HCT116 (cell line): ENCODE results near the gene SBNO2. TPM values are rescaled to one million over a fixed set of nuclear protein-coding genes. Genes with fewer than 3 reads are reported as not detected.

Source experiments
- ATAC-seq: fragments of 200-7000 bp; cut with Tn5 transposase; 2 replicates; pipeline ENCODE4 v1.9.1; 2020; ENCODE audit warnings: mild to moderate bottlenecking, moderate library complexity
- BruUV-seq: library from RNA; stranded (reverse); fragments of 400-500 nt; replicated peaks from 2 replicates; lab custom pipeline; 2021; lab: Mats Ljungman, UMichigan
- CTCF ChIA-PET: fragments of 300-600 bp; sonication (Branson Sonifier 250); formaldehyde crosslinking; loops from one replicate; lab custom pipeline; 2021; ENCODE audit warnings: antibody characterized with exemption; lab: Charles Lee
- POLR2A ChIA-PET: fragments of 300-600, 350-600 bp; sonication (Branson Sonifier 250); formaldehyde crosslinking; loops from one replicate; lab custom pipeline; 2021; ENCODE audit warnings: antibody characterized with exemption; lab: Charles Lee
- RAD21 ChIA-PET, 2 experiments: fragments of 300-600 bp; sonication (Branson Sonifier 250); formaldehyde crosslinking; loops; one replicate each; lab custom pipeline; 2023; ENCODE audit warnings: low total read pairs in 2 of 2; ENCODE audit not compliant: uncharacterized antibody in 2 of 2, unreplicated experiment in 2 of 2, low non-redundant PET in 1 of 2; lab: Charles Lee
- DNase-seq: peaks from one replicate; pipeline ENCODE4 v3.0.0-alpha.2; 2010; ENCODE audit warnings: low read depth, low spot score
- H2AFZ ChIP-seq: fragments of 200-600 bp; shearing (Covaris generic), sonication (generic); 2 replicates; pipeline ENCODE4 v1.6.1; 2017; ENCODE audit warnings: low read depth, mixed run types, mixed read lengths, antibody characterized with exemption, low read length; ENCODE audit not compliant: poor library complexity, severe bottlenecking
- H3K27ac ChIP-seq: 2 replicates; pipeline ENCODE4 v1.5.1; 2012; ENCODE audit warnings: low read depth, low read length
- H3K27me3 ChIP-seq: fragments of 200-600 bp; sonication (generic); 2 replicates; pipeline ENCODE4 v1.6.1; 2016; ENCODE audit warnings: mixed run types, low read length, mixed read lengths; ENCODE audit not compliant: insufficient read depth
- H3K36me3 ChIP-seq, 2 experiments: fragments of 200-500 bp in 1 of 2; fragments of 200-600 bp in 1 of 2; sonication (Bioruptor generic) in 1 of 2; sonication (generic) in 1 of 2; 2 replicates each; pipeline versions ENCODE4 v1.5.1 to v1.6.1; 2014 to 2016; ENCODE audit warnings: low read length in 2 of 2, inconsistent platforms in 1 of 2, mixed read lengths in 1 of 2, mixed run types in 1 of 2; ENCODE audit not compliant: insufficient read depth in 2 of 2, control insufficient read depth in 1 of 2
- H3K4me1 ChIP-seq, 2 experiments: fragments of 200-600 bp in 1 of 2; sonication (generic) in 1 of 2; 2 replicates each; pipeline versions ENCODE4 v1.5.1 to v1.6.1; 2012 to 2017; ENCODE audit warnings: low read length in 2 of 2, inconsistent platforms in 1 of 2, mild to moderate bottlenecking in 1 of 2, mixed read lengths in 1 of 2, mixed run types in 1 of 2, moderate library complexity in 1 of 2; ENCODE audit not compliant: insufficient read depth in 2 of 2, control insufficient read depth in 1 of 2
- H3K4me2 ChIP-seq: fragments of 200-600 bp; sonication (generic); 2 replicates; pipeline ENCODE4 v1.6.1; 2017; ENCODE audit warnings: mixed run types, low read length, mixed read lengths
- H3K4me3 ChIP-seq, 2 experiments: fragments of 200-600 bp in 1 of 2; sonication (generic) in 1 of 2; replicated peaks in 1 of 2; 2 replicates each; pipeline ENCODE4 v1.5.1; 2011 to 2016; ENCODE audit warnings: low read length in 2 of 2, control low read depth in 1 of 2, low read depth in 1 of 2, mild to moderate bottlenecking in 1 of 2, mixed read lengths in 1 of 2, mixed run types in 1 of 2
- H3K79me2 ChIP-seq: fragments of 200-600 bp; sonication (generic); 2 replicates; pipeline ENCODE4 v1.6.1; 2017; ENCODE audit warnings: mild to moderate bottlenecking, mixed run types, low read length, moderate library complexity, mixed read lengths; ENCODE audit not compliant: insufficient read depth
- H3K9ac ChIP-seq: fragments of 200-600 bp; sonication (generic); 2 replicates; pipeline ENCODE4 v1.6.1; 2016; ENCODE audit warnings: low read length, mixed read lengths
- H3K9me2 ChIP-seq: fragments of 200-600 bp; sonication (generic), shearing (Covaris generic); 2 replicates; pipeline ENCODE4 v1.6.1; 2017; ENCODE audit warnings: mixed run types, mild to moderate bottlenecking, moderate library complexity; ENCODE audit not compliant: insufficient read depth
- H3K9me3 ChIP-seq, 2 experiments: fragments of 200-500 bp in 1 of 2; fragments of 200-600 bp in 1 of 2; sonication (Bioruptor generic) in 1 of 2; sonication (generic) in 1 of 2; 2 replicates each; pipeline ENCODE4 v1.6.1; 2014 to 2017; ENCODE audit warnings: low read length in 2 of 2, mixed read lengths in 2 of 2, inconsistent platforms in 1 of 2, low read depth in 1 of 2, mild to moderate bottlenecking in 1 of 2, mixed run types in 1 of 2, moderate library complexity in 1 of 2; ENCODE audit not compliant: control insufficient read depth in 1 of 2, insufficient read depth in 1 of 2
- H4K20me1 ChIP-seq: fragments of 200-600 bp; sonication (generic), shearing (Covaris generic); 2 replicates; pipeline ENCODE4 v1.6.1; 2017; ENCODE audit warnings: mixed run types, mild to moderate bottlenecking, moderate library complexity; ENCODE audit not compliant: insufficient read depth
- ZFX ChIP-seq: fragments of 450-650 bp; IDR thresholded peaks from 2 replicates; pipeline ENCODE4 v1.6.1; 2017
- intact Hi-C: fragments of 100-400 bp; cut with micrococcal nuclease; formaldehyde crosslinking; loops from 2 replicates; pipeline ENCODE4 v1.10.0; 2022
- total RNA-seq: library from RNA; stranded (reverse); gene quantifications from one replicate; pipeline ENCODE4 v1.2.1, GENCODE V29; 2021; ENCODE audit not compliant: unreplicated experiment
- TF ChIP-seq, protein P1 (sequence below): IDR thresholded peaks from 2 replicates; pipeline ENCODE4 v1.6.1; 2011; ENCODE audit warnings: mild to moderate bottlenecking, low read length, moderate library complexity; ENCODE audit not compliant: insufficient replicate concordance; ENCODE audit errors: extremely low read depth

The SBNO2 gene
- total RNA-seq, 1 experiment from 2014 or later, result 66.4 TPM

- H3K27ac ChIP-seq, result peak overlapping the region; percentile 59; the same call in 1 of the 2 replicates
- TF ChIP-seq ZFX, result peak; percentile 70; the same call in 1 of the 2 replicates
- TF ChIP-seq, protein P1, sequence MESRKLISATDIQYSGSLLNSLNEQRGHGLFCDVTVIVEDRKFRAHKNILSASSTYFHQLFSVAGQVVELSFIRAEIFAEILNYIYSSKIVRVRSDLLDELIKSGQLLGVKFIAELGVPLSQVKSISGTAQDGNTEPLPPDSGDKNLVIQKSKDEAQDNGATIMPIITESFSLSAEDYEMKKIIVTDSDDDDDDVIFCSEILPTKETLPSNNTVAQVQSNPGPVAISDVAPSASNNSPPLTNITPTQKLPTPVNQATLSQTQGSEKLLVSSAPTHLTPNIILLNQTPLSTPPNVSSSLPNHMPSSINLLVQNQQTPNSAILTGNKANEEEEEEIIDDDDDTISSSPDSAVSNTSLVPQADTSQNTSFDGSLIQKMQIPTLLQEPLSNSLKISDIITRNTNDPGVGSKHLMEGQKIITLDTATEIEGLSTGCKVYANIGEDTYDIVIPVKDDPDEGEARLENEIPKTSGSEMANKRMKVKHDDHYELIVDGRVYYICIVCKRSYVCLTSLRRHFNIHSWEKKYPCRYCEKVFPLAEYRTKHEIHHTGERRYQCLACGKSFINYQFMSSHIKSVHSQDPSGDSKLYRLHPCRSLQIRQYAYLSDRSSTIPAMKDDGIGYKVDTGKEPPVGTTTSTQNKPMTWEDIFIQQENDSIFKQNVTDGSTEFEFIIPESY, result no peak
- TF ChIP-seq, all 23 proteins: peak for 1
- CTCF ChIA-PET, result interaction anchor here (0.7 to 2.3 kb wide), 13 partner anchors 8 to 129 kb away, joined by 3 to 36 read pairs (median 7); partner anchors contain the start of genes ATP5F1D and GPX4
- Histone ChIP-seq H3K4me3 (no peak overlapping the region), H2AFZ (no peak overlapping the region), H3K79me2 (no peaks in the 10 kb centered on the region), H3K4me2 (no peak overlapping the region), H3K4me1 (peaks cover 16 to 28% of the 10 kb centered on the region in 2 experiments), H3K9me3 (no peaks in the 10 kb centered on the region), H3K9ac (0 out of 2 replicates have a peak overlapping the region, but pooled peaks have one; percentile 11), H3K9me2 (no peaks in the 10 kb centered on the region), H4K20me1 (no peaks in the 10 kb centered on the region), H3K27me3 (no peaks in the 10 kb centered on the region), H3K36me3 (peaks cover 0 to 14% of the 10 kb centered on the region in 2 experiments; a peak in 2 of 4 replicates)
- RAD21 ChIA-PET, result interaction anchor here (0.6 to 1.1 kb wide), 3 partner anchors 11 to 82 kb away, joined by 3 to 5 read pairs (median 5); no protein-coding TSS in a partner anchor
- ATAC-seq, result peak; percentile 42
- POLR2A ChIA-PET, result interaction anchor here (0.8 to 1.6 kb wide), 4 partner anchors 9 to 157 kb away, joined by 3 to 10 read pairs (median 4); partner anchors contain the start of genes CIRBP and GPX4
- no TSS peak for BruUV-seq
- no peak for DNase-seq
- intact Hi-C loops, result loop anchor here (5.0 kb wide), 1 partner anchor 80 kb away; no protein-coding TSS in a partner anchor
These were observed 61.6 kb downstream of the SBNO2 start for GRCh38 chr19:1112268-1113029.
